Neutrophil (primary cell): ENCODE measurements around the gene SCARB2.

ENCODE experiments used
- H3K27ac ChIP-seq: fragments of 200-600 bp; sonication (generic); 2 replicates; pipeline ENCODE4 v1.5.1; 2016; ENCODE audit warnings: mild to moderate bottlenecking, moderate library complexity
- H3K27me3 ChIP-seq: fragments of 200-600 bp; sonication (generic); 2 replicates; pipeline ENCODE4 v1.6.0; 2016; ENCODE audit warnings: mild to moderate bottlenecking
- H3K36me3 ChIP-seq: fragments of 200-600 bp; sonication (generic); 2 replicates; pipeline ENCODE4 v1.5.1; 2017
- H3K4me1 ChIP-seq, 2 experiments: fragments of 200-600 bp in 1 of 2; sonication (generic) in 1 of 2; 1 replicate in 1 of 2; 2 replicates in 1 of 2; pipeline versions ENCODE4 v1.5.1 to v1.6.1; 2013 to 2016; ENCODE audit warnings: low read depth in 1 of 2, low read length in 1 of 2, mild to moderate bottlenecking in 1 of 2, moderate library complexity in 1 of 2; ENCODE audit not compliant: control insufficient read depth in 1 of 2, insufficient read depth in 1 of 2
- H3K4me3 ChIP-seq, 2 experiments: fragments of 200-600 bp in 1 of 2; sonication (generic) in 1 of 2; 1 replicate in 1 of 2; 2 replicates in 1 of 2; pipeline ENCODE4 v1.5.1; 2013 to 2016; ENCODE audit warnings: low read depth in 1 of 2, low read length in 1 of 2, mild to moderate bottlenecking in 1 of 2, moderate library complexity in 1 of 2
- H3K9me3 ChIP-seq: fragments of 200-600 bp; sonication (generic); 2 replicates; pipeline ENCODE4 v1.5.1; 2016
- CTCF ChIP-seq: fragments of 200-600 bp; sonication (generic); IDR thresholded peaks from 2 replicates; pipeline ENCODE4 v1.5.1; 2016; ENCODE audit warnings: antibody characterized with exemption

The SCARB2 gene

GRCh38 chr4:76235407-76235806 is 21.8 kb upstream of the SCARB2 start:
- no peak overlapping the region for H3K4me3 ChIP-seq
- no peaks in the 10 kb centered on the region for H3K27me3 ChIP-seq
- H3K4me1 ChIP-seq: no peaks in the 10 kb centered on the region
- TF ChIP-seq CTCF: no peak
- H3K27ac ChIP-seq: no peak overlapping the region
- H3K9me3 ChIP-seq: no peaks in the 10 kb centered on the region
- H3K36me3 ChIP-seq: no peaks in the 10 kb centered on the region

GRCh38 chr4:76234679-76235044 is 21.0 kb upstream of the SCARB2 start:
- H3K4me1 ChIP-seq: no peaks in the 10 kb centered on the region
- H3K9me3 ChIP-seq: no peaks in the 10 kb centered on the region
- H3K27ac ChIP-seq: peak overlapping the region; percentile 23
- no peak for TF ChIP-seq CTCF
- no peaks in the 10 kb centered on the region for H3K36me3 ChIP-seq
- H3K4me3 ChIP-seq: peak overlapping the region in 1 of 2 experiments; percentile 9
- H3K27me3 ChIP-seq: no peaks in the 10 kb centered on the region

GRCh38 chr4:76233967-76234678 is 20.5 kb upstream of the SCARB2 start:
- H3K27ac ChIP-seq: peak overlapping the region; percentile 23
- H3K9me3 ChIP-seq: no peaks in the 10 kb centered on the region
- TF ChIP-seq CTCF: no peak
- no peaks in the 10 kb centered on the region for H3K36me3 ChIP-seq
- H3K27me3 ChIP-seq: no peaks in the 10 kb centered on the region
- peak overlapping the region in 1 of 2 experiments; percentile 9 for H3K4me3 ChIP-seq
- no peaks in the 10 kb centered on the region for H3K4me1 ChIP-seq

DNA sequence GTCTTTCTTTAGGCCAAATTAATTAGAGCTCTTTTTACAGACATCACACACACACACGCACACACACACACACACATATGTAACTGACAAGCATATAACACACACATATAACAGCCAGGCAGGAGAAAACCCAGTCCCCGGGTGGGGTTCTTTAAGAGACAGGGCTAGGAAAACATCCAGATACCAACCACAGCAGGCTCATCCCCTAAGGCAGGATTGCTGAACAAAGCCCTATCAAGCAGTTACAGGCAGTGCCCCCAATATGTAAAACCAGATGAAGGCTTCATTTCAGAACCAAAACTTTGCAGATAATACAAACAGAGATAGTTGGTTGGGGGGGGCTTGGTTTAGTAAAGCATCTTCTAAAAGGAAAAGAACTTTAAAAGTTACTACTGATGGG is 19.9 kb upstream of the SCARB2 start:
- Histone ChIP-seq H3K4me1 (no peaks in the 10 kb centered on the region), H3K36me3 (no peaks in the 10 kb centered on the region), H3K9me3 (no peaks in the 10 kb centered on the region), H3K27me3 (no peaks in the 10 kb centered on the region), H3K4me3 (no peak overlapping the region), H3K27ac (no peak overlapping the region)
- TF ChIP-seq CTCF: no peak

GRCh38 chr4:76233083-76233482 is 19.5 kb upstream of the SCARB2 start:
- Histone ChIP-seq H3K36me3 (no peaks in the 10 kb centered on the region), H3K9me3 (no peaks in the 10 kb centered on the region), H3K27ac (no peak overlapping the region), H3K4me1 (no peaks in the 10 kb centered on the region), H3K4me3 (no peak overlapping the region), H3K27me3 (no peaks in the 10 kb centered on the region)
- TF ChIP-seq CTCF: no peak
